ENCODE data around the gene SVBP.

Gene SVBP

DNA sequence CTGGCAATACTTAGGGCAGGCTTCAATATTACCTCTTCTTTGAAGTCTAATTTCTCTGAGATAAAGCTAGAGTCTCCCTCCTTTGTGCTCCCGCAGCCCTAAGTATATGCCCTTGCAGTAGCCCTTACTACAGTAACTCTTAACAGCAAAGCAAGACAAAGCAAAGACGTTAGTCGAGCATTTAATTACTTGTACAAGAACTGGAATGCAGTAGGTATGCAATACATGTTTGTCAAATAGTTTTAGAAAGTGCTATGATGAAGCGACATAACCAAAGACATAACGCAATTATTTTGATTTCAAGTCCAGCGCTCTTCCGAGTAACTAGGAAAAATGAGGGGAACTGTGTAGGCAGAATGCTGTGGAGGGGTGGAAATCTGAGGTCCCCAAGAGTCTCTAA, 51.9 kb downstream of the SVBP start:
- no peak for DNase-seq (ENCODE audit: low read depth)

DNA sequence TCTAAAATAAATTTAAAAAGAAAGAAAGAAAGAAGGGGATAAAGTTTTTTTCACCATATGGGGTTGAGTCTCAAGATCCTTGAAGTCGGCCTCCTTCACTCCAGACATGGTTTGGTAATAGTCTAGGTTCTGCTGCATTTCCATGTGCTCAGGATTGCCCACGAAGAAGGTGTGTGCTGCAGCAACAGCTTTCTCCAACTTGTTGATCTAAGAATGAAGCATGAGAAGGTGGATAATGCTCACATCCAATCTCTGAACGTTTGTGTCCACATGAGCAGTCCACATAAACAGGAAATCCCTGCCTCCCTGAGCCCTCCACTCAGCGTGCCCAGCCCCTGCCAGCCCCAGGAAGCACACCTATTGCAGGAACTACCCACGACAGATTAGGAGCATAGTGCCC, 54.9 kb downstream of the SVBP start:
- DNase-seq (ENCODE audit: low read depth): no peak

DNA sequence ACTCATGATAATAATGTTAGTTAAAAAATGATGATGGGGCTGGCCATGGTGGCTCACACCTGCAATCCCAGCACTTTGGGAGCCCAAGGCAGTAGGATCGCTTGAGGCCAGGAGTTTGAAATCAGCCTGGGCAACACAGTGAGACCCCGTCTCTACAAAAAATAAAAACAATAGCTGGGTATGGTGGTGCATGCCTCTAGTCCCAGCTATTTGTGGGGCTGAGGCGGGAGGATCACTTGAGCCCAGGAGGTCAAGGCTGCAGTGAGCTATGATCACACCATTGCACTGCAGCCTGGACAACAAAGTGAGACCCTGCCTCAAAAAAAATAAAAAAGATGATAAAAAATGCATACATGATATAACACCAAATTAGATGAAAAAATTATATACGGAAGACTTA, 55.6 kb downstream of the SVBP start:
- no peak for DNase-seq (ENCODE audit: low read depth)

DNA sequence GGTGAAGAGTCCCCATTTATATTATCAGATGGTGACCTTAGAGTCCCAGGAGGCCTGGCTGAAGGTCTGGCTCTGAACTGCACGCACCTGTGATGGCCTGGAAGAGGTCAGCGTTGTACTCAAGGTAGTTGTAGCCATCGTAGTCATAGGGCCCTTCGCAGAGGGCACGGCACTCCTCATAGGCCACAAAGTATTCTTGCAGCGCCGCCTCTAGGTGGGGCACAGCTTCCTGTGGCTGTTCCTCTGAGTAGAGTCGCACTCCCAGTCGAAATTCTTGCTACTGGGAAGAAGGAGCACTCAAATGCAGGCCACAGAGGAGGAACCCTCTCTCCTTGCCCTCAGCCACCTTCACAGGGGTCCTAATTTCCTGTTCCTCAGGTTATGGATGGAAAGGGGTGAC, 58.1 kb downstream of the SVBP start:
- no peak for DNase-seq (ENCODE audit: low read depth)

- no peak for DNase-seq (ENCODE audit: low read depth)
These were observed 58.6 kb downstream of the SVBP start for GRCh38 chr1:42758641-42759040.

DNA sequence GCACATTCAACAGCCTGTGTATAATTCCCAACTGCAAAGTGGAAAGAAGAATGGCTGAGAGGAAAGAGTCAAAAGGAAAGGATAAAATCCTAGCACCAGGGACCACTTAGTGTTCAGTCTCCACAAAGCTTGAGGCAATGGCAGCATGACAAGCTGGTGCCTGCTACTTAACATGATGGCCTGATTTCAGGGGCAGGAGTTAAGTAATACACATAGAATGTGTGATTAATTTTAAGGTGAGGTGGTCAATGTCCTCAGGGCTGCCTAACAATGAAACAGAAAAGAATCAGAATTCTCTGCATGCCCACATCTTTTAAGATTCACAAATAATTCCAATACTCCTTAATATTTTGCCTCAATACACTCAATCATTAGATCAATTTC, 59.3 kb downstream of the SVBP start:
- no peak for DNase-seq (ENCODE audit: low read depth)

Data from stimulated activated CD8-positive, alpha-beta memory T cell treated with anti-CD3 and anti-CD28 coated beads, Interleukin-12 subunit alpha, Interleukin-12 subunit beta, amount 100 ng/mL, for 4 hours (primary cell).